HG02981 (cell line): Measurements from ENCODE around the gene SLC22A23.

Experiments
- ATAC-seq: cut with Tn5 transposase; IDR thresholded peaks from one replicate; pipeline ENCODE4 v1.9.1; 2021; ENCODE audit warnings: mild to moderate bottlenecking, moderate library complexity; ENCODE audit not compliant: unreplicated experiment

The SLC22A23 gene

GRCh38 chr6:3422435-3423070 lies 34.3 kb downstream of the SLC22A23 start:
- ATAC-seq = no peak

GRCh38 chr6:3421791-3422434 lies 34.9 kb downstream of the SLC22A23 start:
- ATAC-seq = no peak

GRCh38 chr6:3421143-3421542 lies 35.7 kb downstream of the SLC22A23 start:
- ATAC-seq = no peak

- no peak for ATAC-seq
Observed at GRCh38 chr6:3419624-3420272, 37.1 kb downstream of the SLC22A23 start.

GRCh38 chr6:3418496-3419060 lies 38.3 kb downstream of the SLC22A23 start:
- no peak for ATAC-seq

GRCh38 chr6:3417473-3417872 lies 39.4 kb downstream of the SLC22A23 start:
- ATAC-seq = no peak

- ATAC-seq = no peak
Observed at GRCh38 chr6:3415490-3415889, 41.4 kb downstream of the SLC22A23 start.

GRCh38 chr6:3415082-3415453 lies 41.8 kb downstream of the SLC22A23 start:
- no peak for ATAC-seq

GRCh38 chr6:3414327-3415081 lies 42.3 kb downstream of the SLC22A23 start:
- ATAC-seq = no peak

- ATAC-seq = no peak
Observed at GRCh38 chr6:3413592-3413991, 43.3 kb downstream of the SLC22A23 start.

- no peak for ATAC-seq
Observed at GRCh38 chr6:3412779-3413500, 43.9 kb downstream of the SLC22A23 start.

GRCh38 chr6:3411967-3412778 lies 44.7 kb downstream of the SLC22A23 start:
- ATAC-seq = no peak

GRCh38 chr6:3410385-3411360 lies 46.2 kb downstream of the SLC22A23 start:
- no peak for ATAC-seq

- no peak for ATAC-seq
Observed at GRCh38 chr6:3409699-3410384, 47.0 kb downstream of the SLC22A23 start.

GRCh38 chr6:3408665-3409064 lies 48.2 kb downstream of the SLC22A23 start:
- no peak for ATAC-seq

GRCh38 chr6:3407840-3408239 lies 49.0 kb downstream of the SLC22A23 start:
- ATAC-seq = no peak

- ATAC-seq = no peak
Observed at GRCh38 chr6:3406891-3407809, 49.7 kb downstream of the SLC22A23 start.
